Upper lobe of left lung (tissue), 4 donors: Measurements from ENCODE around the gene NAGPA.

Source experiments
- EP300 ChIP-seq, 4 donors: sonication (generic); formaldehyde crosslinking; IDR thresholded peaks; one replicate each; pipeline ENCODE4 v1.5.1; 2017; ENCODE audit warnings: antibody characterized with exemption in 4 of 4, control low read depth in 2 of 4
- POLR2A ChIP-seq, 4 donors: fragments of 450-650 bp; IDR thresholded peaks; one replicate each; pipeline ENCODE4 v1.5.1; 2016 to 2017; ENCODE audit warnings: antibody characterized with exemption in 4 of 4, mild to moderate bottlenecking in 2 of 4
- TF ChIP-seq, protein P1 (sequence below), 6 experiments: fragments of 450-650 bp in 4 of 6; fragments of 200-600 bp in 2 of 6; sonication (generic) in 2 of 6; IDR thresholded peaks; one replicate each; pipeline ENCODE4 v1.5.1; 2016 to 2019; ENCODE audit warnings: antibody characterized with exemption in 6 of 6

DNA sequence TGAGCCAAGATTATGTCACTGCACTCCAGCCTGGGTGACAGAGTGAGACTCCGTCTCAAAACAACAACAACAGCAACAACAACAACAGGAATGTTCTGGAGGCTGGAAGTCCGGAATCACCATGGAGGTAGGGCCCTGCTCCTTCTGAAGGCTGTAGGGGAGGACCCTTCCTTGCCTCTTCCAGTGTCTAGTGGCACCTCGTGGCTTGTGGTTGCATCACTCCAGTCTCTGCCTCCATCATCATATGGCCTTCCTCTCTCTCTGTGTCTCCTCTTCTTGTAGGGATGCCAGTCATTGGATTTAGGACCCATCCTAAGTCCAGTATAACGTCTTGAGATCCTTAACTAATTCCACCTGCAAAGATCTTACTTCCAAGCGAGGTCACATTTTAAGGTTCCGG, 14.0 kb downstream of the NAGPA start:
- TF ChIP-seq, protein P1, sequence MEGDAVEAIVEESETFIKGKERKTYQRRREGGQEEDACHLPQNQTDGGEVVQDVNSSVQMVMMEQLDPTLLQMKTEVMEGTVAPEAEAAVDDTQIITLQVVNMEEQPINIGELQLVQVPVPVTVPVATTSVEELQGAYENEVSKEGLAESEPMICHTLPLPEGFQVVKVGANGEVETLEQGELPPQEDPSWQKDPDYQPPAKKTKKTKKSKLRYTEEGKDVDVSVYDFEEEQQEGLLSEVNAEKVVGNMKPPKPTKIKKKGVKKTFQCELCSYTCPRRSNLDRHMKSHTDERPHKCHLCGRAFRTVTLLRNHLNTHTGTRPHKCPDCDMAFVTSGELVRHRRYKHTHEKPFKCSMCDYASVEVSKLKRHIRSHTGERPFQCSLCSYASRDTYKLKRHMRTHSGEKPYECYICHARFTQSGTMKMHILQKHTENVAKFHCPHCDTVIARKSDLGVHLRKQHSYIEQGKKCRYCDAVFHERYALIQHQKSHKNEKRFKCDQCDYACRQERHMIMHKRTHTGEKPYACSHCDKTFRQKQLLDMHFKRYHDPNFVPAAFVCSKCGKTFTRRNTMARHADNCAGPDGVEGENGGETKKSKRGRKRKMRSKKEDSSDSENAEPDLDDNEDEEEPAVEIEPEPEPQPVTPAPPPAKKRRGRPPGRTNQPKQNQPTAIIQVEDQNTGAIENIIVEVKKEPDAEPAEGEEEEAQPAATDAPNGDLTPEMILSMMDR (IDR thresholded peaks at IDR 0.05): no peak
- TF ChIP-seq POLR2A (IDR thresholded peaks at IDR 0.05): no peak
- TF ChIP-seq EP300 (IDR thresholded peaks at IDR 0.05): no peak
